Nephron progenitor cell (in vitro differentiated cells): ENCODE measurements around the gene CREB5.

Source experiments
- DNase-seq: peaks from one replicate; pipeline ENCODE4 v3.0.0; 2021
- H3K27ac Mint-ChIP-seq: 2 replicates; pipeline ENCODE4 v1.8.0; 2021; ENCODE audit warnings: mild to moderate bottlenecking, moderate library complexity, mixed read lengths
- H3K27me3 Mint-ChIP-seq: 2 replicates; pipeline ENCODE4 v1.8.0; 2021; ENCODE audit warnings: mild to moderate bottlenecking, low read depth, mixed read lengths; ENCODE audit not compliant: poor library complexity
- H3K36me3 Mint-ChIP-seq: 2 replicates; pipeline ENCODE4 v1.8.0; 2021; ENCODE audit warnings: low read depth, mixed read lengths
- H3K4me1 Mint-ChIP-seq: 2 replicates; pipeline ENCODE4 v1.8.0; 2021; ENCODE audit warnings: mixed read lengths
- H3K4me3 Mint-ChIP-seq: 2 replicates; pipeline ENCODE4 v1.8.0; 2021; ENCODE audit warnings: mild to moderate bottlenecking, moderate library complexity, mixed read lengths
- H3K9me3 Mint-ChIP-seq: 2 replicates; pipeline ENCODE4 v1.8.0; 2021; ENCODE audit warnings: mild to moderate bottlenecking, moderate library complexity, mixed read lengths
- CTCF ChIP-seq: fragments of 200-600 bp; sonication (generic); IDR thresholded peaks from 2 replicates; pipeline ENCODE4 v1.5.0; 2021; ENCODE audit warnings: antibody characterized with exemption

Gene CREB5

GRCh38 chr7:28373990-28374389 lies 38.3 kb upstream of the CREB5 start:
- DNase-seq, result no peak
- H3K27me3 Mint-ChIP-seq, result no peaks in the 10 kb centered on the region
- no peaks in the 10 kb centered on the region for H3K9me3 Mint-ChIP-seq
- H3K4me3 Mint-ChIP-seq, result no peak overlapping the region
- peaks cover 16% of the 10 kb centered on the region for H3K4me1 Mint-ChIP-seq
- TF ChIP-seq CTCF, result no peak
- no peak overlapping the region for H3K27ac Mint-ChIP-seq
- H3K36me3 Mint-ChIP-seq, result no peaks in the 10 kb centered on the region

DNA sequence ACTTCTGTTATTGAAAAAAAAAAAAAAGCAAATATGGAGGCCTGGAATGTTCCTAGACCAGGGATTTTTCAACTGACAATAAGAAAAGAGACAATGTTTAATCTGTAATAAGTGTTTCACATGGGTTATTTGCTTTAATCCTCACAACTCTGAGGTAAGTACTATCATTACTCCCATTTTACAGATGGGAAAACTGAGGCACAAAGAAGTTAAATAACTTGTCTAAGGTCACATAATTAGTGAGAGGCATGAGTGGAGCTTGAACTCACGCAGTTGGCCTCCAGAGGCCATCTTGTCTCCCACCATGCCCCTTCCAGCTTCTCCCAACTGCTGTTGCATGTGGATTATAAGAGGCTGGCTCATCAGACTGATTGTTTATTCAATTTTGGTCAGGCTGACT lies 36.6 kb upstream of the CREB5 start:
- Mint-ChIP-seq H3K4me1 (peaks cover 21% of the 10 kb centered on the region), H3K27me3 (no peaks in the 10 kb centered on the region), H3K27ac (no peak overlapping the region), H3K4me3 (no peak overlapping the region), H3K9me3 (no peaks in the 10 kb centered on the region), H3K36me3 (no peaks in the 10 kb centered on the region)
- no peak for TF ChIP-seq CTCF
- no peak for DNase-seq

GRCh38 chr7:28376634-28377033 lies 35.7 kb upstream of the CREB5 start:
- no peak overlapping the region for H3K4me3 Mint-ChIP-seq

DNA sequence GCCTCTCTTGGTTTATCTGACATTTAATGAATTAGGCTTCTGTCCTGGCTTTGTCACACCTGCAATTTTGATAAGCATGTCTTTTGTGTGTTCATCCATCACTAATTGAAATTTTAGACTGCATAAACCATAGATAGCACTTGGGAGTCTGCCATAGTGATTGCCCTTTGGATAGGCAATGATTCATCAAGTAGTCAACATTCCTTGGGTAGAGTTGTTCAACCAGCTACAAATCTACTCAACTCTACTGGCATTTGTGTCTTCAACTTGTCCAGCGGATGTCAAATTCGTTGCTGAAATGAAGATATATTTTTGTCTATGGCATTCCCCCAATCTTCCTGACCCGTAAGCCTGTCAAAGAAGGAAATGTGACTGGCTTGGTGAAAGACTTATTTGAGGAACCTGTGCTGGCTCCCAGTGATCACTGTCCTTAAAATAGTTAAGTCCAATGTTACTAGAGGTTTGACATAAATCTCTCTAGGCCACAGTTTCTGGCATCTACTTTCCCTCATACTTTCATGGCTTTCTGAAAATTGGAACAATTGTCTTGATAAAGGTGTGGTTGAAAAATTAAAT lies 33.7 kb upstream of the CREB5 start:
- Mint-ChIP-seq H3K27ac (no peak overlapping the region), H3K36me3 (no peaks in the 10 kb centered on the region), H3K4me1 (peaks cover 27% of the 10 kb centered on the region), H3K27me3 (peaks cover 5% of the 10 kb centered on the region), H3K4me3 (no peak overlapping the region), H3K9me3 (peaks cover 4% of the 10 kb centered on the region)
- TF ChIP-seq CTCF, result no peak
- no peak for DNase-seq

More at GRCh38 chr7:28376634-28377033, 35.7 kb upstream of the CREB5 start:
- peaks cover 27% of the 10 kb centered on the region for H3K4me1 Mint-ChIP-seq
- H3K36me3 Mint-ChIP-seq, result no peaks in the 10 kb centered on the region
- DNase-seq, result no peak
- no peak overlapping the region for H3K27ac Mint-ChIP-seq
- H3K9me3 Mint-ChIP-seq, result peaks cover 4% of the 10 kb centered on the region
- TF ChIP-seq CTCF, result no peak
- H3K27me3 Mint-ChIP-seq, result peaks cover 5% of the 10 kb centered on the region

DNA sequence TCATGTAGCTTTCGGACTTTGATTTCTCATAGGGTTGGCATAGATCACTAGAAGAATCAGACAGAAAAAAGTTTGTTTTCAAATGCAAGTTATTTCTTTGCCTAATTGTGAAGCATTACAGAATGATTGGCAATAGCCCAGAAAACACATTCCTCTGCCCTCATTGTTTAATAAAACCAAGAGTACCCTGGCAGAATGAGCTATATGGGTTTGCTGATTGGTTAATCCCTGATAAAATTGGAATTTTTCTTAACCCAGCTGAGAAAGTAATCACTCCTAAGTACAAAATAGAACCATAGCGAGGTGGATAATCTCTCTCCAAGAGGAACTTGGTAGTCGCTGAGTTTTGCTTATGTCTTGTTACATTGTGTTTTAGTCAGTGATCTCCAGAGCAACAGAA lies 30.9 kb upstream of the CREB5 start:
- TF ChIP-seq CTCF, result no peak
- DNase-seq, result no peak
- H3K9me3 Mint-ChIP-seq, result peaks cover 4% of the 10 kb centered on the region
- H3K27ac Mint-ChIP-seq, result no peak overlapping the region
- H3K4me1 Mint-ChIP-seq, result peaks cover 27% of the 10 kb centered on the region
- no peaks in the 10 kb centered on the region for H3K36me3 Mint-ChIP-seq
- H3K27me3 Mint-ChIP-seq, result peaks cover 5% of the 10 kb centered on the region
- H3K4me3 Mint-ChIP-seq, result no peak overlapping the region

GRCh38 chr7:28382144-28382543 lies 30.2 kb upstream of the CREB5 start:
- Mint-ChIP-seq H3K36me3 (no peaks in the 10 kb centered on the region), H3K4me3 (no peak overlapping the region), H3K27me3 (peaks cover 5% of the 10 kb centered on the region), H3K4me1 (peaks cover 27% of the 10 kb centered on the region), H3K27ac (no peak overlapping the region), H3K9me3 (peaks cover 4% of the 10 kb centered on the region)
- no peak for TF ChIP-seq CTCF
- no peak for DNase-seq
